Stimulated activated CD8-positive, alpha-beta memory T cell treated with anti-CD3 and anti-CD28 coated beads, Interleukin-7, amount 100 ng/mL, for 48 hours (primary cell): ENCODE results near the gene ASXL1.

Experiments
- DNase-seq, 2 donors: peaks; one replicate each; pipeline ENCODE4 v3.0.0-alpha.2; 2020; ENCODE audit warnings: low read depth in 1 of 2; ENCODE audit errors: extremely low read depth in 1 of 2

Gene ASXL1

GRCh38 chr20:32397567-32398084 lies 39.5 kb downstream of the ASXL1 start:
- no peak for DNase-seq

- DNase-seq: no peak
Measured at GRCh38 chr20:32400476-32400875, 42.3 kb downstream of the ASXL1 start.

DNA sequence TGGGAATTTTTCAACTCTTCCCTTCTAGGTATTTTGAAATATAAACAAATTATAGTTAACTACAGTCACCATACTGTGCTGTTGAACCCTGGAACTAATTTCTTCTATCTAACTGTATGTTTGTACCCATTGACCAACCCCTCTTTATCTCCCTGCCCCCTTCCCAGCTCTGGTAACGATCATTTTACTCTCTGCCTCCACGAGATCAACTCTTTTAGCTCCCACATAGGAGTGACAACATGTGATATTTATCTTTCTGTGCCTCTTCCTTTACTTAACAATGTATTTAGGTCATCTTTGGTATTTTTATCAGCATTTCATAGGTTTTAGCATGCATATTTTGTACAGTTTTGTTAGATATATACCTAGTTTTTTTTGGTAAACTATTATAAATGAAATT lies 45.9 kb downstream of the ASXL1 start:
- no peak for DNase-seq

- DNase-seq: no peak
Measured at GRCh38 chr20:32406701-32407100, 48.6 kb downstream of the ASXL1 start.

DNA sequence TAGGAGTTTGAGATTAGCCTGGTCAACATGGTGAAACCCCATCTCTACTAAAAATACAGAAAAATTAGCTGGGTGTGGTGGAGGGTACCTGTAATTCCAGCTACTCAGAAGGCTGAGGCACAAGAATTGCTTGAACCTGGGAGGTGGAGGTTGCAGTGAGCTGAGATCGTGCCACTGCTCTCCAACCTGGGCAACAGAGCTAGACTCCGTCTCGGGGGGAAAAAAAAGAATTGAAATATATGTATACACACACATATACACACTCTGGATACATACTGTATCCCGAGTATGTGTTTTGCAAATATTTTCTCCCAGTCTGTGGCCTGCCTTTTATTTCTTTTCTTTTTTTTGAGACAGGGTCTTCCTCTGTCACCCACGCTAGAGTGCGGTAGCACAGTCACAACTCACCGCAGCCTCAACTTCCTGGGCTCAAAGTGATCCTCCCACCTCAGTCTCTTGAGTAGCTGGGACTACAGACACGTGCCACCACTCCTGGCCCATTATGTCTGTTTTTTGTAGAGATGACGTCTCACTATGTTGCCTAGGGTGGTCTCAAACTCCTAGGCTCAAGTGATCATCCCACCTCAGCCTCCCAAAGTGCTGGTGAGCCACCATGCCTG lies 49.1 kb downstream of the ASXL1 start:
- peak; percentile 46 to 57 for DNase-seq

- no peak for DNase-seq
Measured at GRCh38 chr20:32411955-32412706, 54.0 kb downstream of the ASXL1 start.

- DNase-seq: no peak
Measured at GRCh38 chr20:32415494-32415893, 57.4 kb downstream of the ASXL1 start.

- DNase-seq: no peak
Measured at GRCh38 chr20:32416206-32416605, 58.1 kb downstream of the ASXL1 start.

GRCh38 chr20:32418376-32418775 lies 60.2 kb downstream of the ASXL1 start:
- DNase-seq: no peak

- no peak for DNase-seq
Measured at GRCh38 chr20:32421290-32421689, 63.2 kb downstream of the ASXL1 start.

GRCh38 chr20:32427996-32428395 lies 69.9 kb downstream of the ASXL1 start:
- no peak for DNase-seq

DNA sequence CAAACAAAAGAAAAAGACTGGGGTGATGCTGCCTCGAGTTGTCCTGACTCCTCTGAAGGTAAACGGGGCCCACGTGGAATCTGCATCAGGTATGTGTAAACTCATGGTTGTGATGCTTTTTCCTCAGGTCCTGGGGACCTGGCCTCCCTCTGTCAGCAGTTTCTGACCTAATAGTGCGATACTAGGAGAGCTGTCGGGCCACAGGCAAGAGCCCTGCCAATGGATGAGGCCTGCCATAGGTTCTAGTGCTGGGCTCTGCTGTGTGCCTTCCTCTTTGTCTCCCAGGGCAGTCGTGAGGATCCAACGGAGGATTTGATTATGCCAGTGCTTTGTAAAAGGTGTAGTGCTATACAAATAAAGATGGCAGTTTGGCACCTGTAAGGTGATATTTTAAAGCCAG lies 71.2 kb downstream of the ASXL1 start:
- no peak for DNase-seq

DNA sequence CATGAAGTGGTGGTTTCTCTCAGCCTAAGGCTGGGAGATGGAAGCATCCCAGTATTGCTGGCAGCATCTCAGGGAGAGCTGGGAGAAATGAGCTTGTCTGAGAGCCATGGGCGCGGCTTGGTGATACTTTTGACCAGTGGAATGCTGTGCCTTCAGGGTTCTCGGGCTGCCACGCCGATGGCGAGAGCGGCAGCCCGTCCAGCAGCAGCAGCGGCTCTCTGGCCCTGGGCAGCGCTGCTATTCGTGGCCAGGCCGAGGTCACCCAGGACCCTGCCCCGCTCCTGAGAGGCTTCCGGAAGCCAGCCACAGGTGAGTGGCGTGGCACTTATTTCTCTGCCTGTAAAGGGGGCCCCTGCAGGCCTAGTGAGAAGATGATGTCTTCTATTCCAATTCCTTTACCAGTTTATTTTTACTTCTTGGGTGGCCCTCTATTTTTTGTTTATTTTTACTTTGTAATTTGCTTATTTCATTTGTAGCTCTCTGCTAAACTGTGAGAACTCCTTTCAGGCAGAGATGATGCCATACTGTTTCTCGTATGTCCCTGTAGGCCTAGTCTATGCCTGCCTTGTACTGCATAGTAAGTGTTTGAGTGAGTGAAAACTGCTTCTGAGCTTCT lies 71.7 kb downstream of the ASXL1 start:
- no peak for DNase-seq

- no peak for DNase-seq
Measured at GRCh38 chr20:32431457-32431856, 73.3 kb downstream of the ASXL1 start.

GRCh38 chr20:32432277-32432676 lies 74.1 kb downstream of the ASXL1 start:
- no peak for DNase-seq

DNA sequence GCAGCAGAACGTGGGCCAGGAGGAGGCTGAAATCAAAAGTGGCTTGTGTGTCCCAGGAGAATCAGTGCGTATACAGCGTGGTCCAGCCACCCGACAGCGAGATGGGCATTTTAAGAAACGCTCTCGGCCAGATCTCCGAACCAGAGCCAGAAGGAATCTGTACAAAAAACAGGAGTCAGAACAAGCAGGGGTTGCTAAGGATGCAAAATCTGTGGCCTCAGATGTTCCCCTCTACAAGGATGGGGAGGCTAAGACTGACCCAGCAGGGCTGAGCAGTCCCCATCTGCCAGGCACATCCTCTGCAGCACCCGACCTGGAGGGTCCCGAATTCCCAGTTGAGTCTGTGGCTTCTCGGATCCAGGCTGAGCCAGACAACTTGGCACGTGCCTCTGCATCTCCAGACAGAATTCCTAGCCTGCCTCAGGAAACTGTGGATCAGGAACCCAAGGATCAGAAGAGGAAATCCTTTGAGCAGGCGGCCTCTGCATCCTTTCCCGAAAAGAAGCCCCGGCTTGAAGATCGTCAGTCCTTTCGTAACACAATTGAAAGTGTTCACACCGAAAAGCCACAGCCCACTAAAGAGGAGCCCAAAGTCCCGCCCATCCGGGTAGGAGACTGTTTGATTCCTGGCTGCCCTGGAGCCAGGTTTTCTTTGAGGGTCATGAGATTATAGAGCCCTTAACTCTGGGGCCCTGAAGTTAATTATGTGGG lies 75.3 kb downstream of the ASXL1 start:
- DNase-seq: no peak

DNA sequence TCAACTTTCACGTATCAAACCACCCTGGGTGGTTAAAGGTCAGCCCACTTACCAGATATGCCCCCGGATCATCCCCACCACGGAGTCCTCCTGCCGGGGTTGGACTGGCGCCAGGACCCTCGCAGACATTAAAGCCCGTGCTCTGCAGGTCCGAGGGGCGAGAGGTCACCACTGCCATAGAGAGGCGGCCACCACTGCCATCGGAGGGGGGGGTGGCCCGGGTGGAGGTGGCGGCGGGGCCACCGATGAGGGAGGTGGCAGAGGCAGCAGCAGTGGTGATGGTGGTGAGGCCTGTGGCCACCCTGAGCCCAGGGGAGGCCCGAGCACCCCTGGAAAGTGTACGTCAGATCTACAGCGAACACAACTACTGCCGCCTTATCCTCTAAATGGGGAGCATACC lies 76.3 kb downstream of the ASXL1 start:
- no peak for DNase-seq

DNA sequence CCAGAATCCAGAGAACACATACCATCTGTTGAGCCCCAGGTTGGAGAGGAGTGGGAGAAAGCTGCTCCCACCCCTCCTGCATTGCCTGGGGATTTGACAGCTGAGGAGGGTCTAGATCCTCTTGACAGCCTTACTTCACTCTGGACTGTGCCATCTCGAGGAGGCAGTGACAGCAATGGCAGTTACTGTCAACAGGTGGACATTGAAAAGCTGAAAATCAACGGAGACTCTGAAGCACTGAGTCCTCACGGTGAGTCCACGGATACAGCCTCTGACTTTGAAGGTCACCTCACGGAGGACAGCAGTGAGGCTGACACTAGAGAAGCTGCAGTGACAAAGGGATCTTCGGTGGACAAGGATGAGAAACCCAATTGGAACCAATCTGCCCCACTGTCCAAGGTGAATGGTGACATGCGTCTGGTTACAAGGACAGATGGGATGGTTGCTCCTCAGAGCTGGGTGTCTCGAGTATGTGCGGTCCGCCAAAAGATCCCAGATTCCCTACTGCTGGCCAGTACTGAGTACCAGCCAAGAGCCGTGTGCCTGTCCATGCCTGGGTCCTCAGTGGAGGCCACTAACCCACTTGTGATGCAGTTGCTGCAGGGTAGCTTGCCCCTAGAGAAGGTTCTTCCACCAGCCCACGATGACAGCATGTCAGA lies 77.4 kb downstream of the ASXL1 start:
- DNase-seq: no peak

GRCh38 chr20:32436142-32436861 lies 78.2 kb downstream of the ASXL1 start:
- no peak for DNase-seq

DNA sequence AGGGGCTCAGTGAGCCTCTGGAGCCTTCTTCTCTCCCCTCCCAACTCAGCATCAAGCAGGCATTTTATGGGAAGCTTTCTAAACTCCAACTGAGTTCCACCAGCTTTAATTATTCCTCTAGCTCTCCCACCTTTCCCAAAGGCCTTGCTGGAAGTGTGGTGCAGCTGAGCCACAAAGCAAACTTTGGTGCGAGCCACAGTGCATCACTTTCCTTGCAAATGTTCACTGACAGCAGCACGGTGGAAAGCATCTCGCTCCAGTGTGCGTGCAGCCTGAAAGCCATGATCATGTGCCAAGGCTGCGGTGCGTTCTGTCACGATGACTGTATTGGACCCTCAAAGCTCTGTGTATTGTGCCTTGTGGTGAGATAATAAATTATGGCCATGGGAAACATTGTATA lies 78.8 kb downstream of the ASXL1 start:
- no peak for DNase-seq
